Neutrophil (primary cell): ENCODE data around the gene KDM1B.
"Not testable (repeated sequence)": the region's sequence is repeated elsewhere in the genome, so short reads cannot be mapped to it uniquely, and the experiment has no call there.

ENCODE experiments used
- H3K27ac ChIP-seq: fragments of 200-600 bp; sonication (generic); 2 replicates; pipeline ENCODE4 v1.5.1; 2016; ENCODE audit warnings: mild to moderate bottlenecking, moderate library complexity
- H3K27me3 ChIP-seq: fragments of 200-600 bp; sonication (generic); 2 replicates; pipeline ENCODE4 v1.6.0; 2016; ENCODE audit warnings: mild to moderate bottlenecking
- H3K36me3 ChIP-seq: fragments of 200-600 bp; sonication (generic); 2 replicates; pipeline ENCODE4 v1.5.1; 2017
- H3K4me1 ChIP-seq, 2 experiments: fragments of 200-600 bp in 1 of 2; sonication (generic) in 1 of 2; 1 replicate in 1 of 2; 2 replicates in 1 of 2; pipeline versions ENCODE4 v1.5.1 to v1.6.1; 2013 to 2016; ENCODE audit warnings: low read depth in 1 of 2, low read length in 1 of 2, mild to moderate bottlenecking in 1 of 2, moderate library complexity in 1 of 2; ENCODE audit not compliant: control insufficient read depth in 1 of 2, insufficient read depth in 1 of 2
- H3K4me3 ChIP-seq, 2 experiments: fragments of 200-600 bp in 1 of 2; sonication (generic) in 1 of 2; 1 replicate in 1 of 2; 2 replicates in 1 of 2; pipeline ENCODE4 v1.5.1; 2013 to 2016; ENCODE audit warnings: low read depth in 1 of 2, low read length in 1 of 2, mild to moderate bottlenecking in 1 of 2, moderate library complexity in 1 of 2
- H3K9me3 ChIP-seq: fragments of 200-600 bp; sonication (generic); 2 replicates; pipeline ENCODE4 v1.5.1; 2016
- CTCF ChIP-seq: fragments of 200-600 bp; sonication (generic); IDR thresholded peaks from 2 replicates; pipeline ENCODE4 v1.5.1; 2016; ENCODE audit warnings: antibody characterized with exemption

The KDM1B gene

GRCh38 chr6:18171871-18172270 lies 16.6 kb downstream of the KDM1B start:
- peak overlapping the region; percentile 80 for H3K27ac ChIP-seq
- TF ChIP-seq CTCF: no peak
- no peaks in the 10 kb centered on the region for H3K27me3 ChIP-seq
- H3K36me3 ChIP-seq: peaks cover 69% of the 10 kb centered on the region
- H3K4me1 ChIP-seq: peaks cover 15 to 23% of the 10 kb centered on the region in 2 experiments
- H3K9me3 ChIP-seq: no peaks in the 10 kb centered on the region
- no peak overlapping the region for H3K4me3 ChIP-seq

- not testable (repeated sequence) for H3K9me3 ChIP-seq, H3K4me3 ChIP-seq, H3K27me3 ChIP-seq
- H3K27ac ChIP-seq: peak overlapping the region; percentile 62
- peaks cover 42 to 52% of the 10 kb centered on the region in 2 experiments for H3K4me1 ChIP-seq
- peaks cover 40% of the 10 kb centered on the region for H3K36me3 ChIP-seq
Measured at GRCh38 chr6:18176198-18176597, 21.0 kb downstream of the KDM1B start.

GRCh38 chr6:18177286-18177965 lies 22.2 kb downstream of the KDM1B start:
- TF ChIP-seq CTCF: no peak
- Histone ChIP-seq H3K4me3 (no peak overlapping the region), H3K4me1 (peaks cover 30 to 40% of the 10 kb centered on the region in 2 experiments), H3K27me3 (no peaks in the 10 kb centered on the region), H3K27ac (peak overlapping the region; percentile 63), H3K36me3 (peaks cover 31% of the 10 kb centered on the region), H3K9me3 (no peaks in the 10 kb centered on the region)

GRCh38 chr6:18178960-18179615 lies 23.9 kb downstream of the KDM1B start:
- Histone ChIP-seq H3K27ac (peak overlapping the region; percentile 75), H3K27me3 (no peaks in the 10 kb centered on the region), H3K4me1 (peaks cover 30 to 37% of the 10 kb centered on the region in 2 experiments), H3K4me3 (no peak overlapping the region), H3K9me3 (no peaks in the 10 kb centered on the region), H3K36me3 (peaks cover 32% of the 10 kb centered on the region)
- no peak for TF ChIP-seq CTCF

- H3K9me3 ChIP-seq: no peaks in the 10 kb centered on the region
- H3K4me1 ChIP-seq: peaks cover 30 to 37% of the 10 kb centered on the region in 2 experiments
- no peaks in the 10 kb centered on the region for H3K27me3 ChIP-seq
- peaks cover 27% of the 10 kb centered on the region for H3K36me3 ChIP-seq
- peak overlapping the region; percentile 75 for H3K27ac ChIP-seq
- no peak overlapping the region for H3K4me3 ChIP-seq
- no peak for TF ChIP-seq CTCF
Measured at GRCh38 chr6:18179770-18180356, 24.6 kb downstream of the KDM1B start.

- Histone ChIP-seq H3K9me3 (no peaks in the 10 kb centered on the region), H3K4me1 (peaks cover 32 to 37% of the 10 kb centered on the region in 2 experiments), H3K27me3 (no peaks in the 10 kb centered on the region), H3K36me3 (peaks cover 42% of the 10 kb centered on the region), H3K27ac (no peak overlapping the region), H3K4me3 (no peak overlapping the region)
- TF ChIP-seq CTCF: no peak
Measured at GRCh38 chr6:18182568-18182967, 27.3 kb downstream of the KDM1B start.
